ENCODE measurements around the gene LRRIQ3. TPM values are rescaled to one million over a fixed set of nuclear protein-coding genes. Genes with fewer than 3 reads are reported as not detected.
"Not testable (repeated sequence)": the region's sequence is repeated elsewhere in the genome, so short reads cannot be mapped to it uniquely, and the experiment has no call there.

Gene LRRIQ3
- total RNA-seq, 6 experiments from 2014 or later = 0.33 to 2.3 (median 0.68) TPM; not detected in 1

GRCh38 chr1:74195339-74195738 lies 2.6 kb downstream of the LRRIQ3 start:
- Histone ChIP-seq H3K4me1 (peaks cover 0 to 10% (median 0%) of the 10 kb centered on the region in 4 donors), H3K4me3 (no peak overlapping the region), H3K9me3 (no peaks in the 10 kb centered on the region), H3K27ac (no peak overlapping the region), H3K27me3 (no peaks in the 10 kb centered on the region), H3K36me3 (no peaks in the 10 kb centered on the region)
- intact Hi-C loops (cut with DNase I) = no loop called here
- no peak for ATAC-seq
- no peak for DNase-seq
- TF ChIP-seq CTCF (IDR thresholded peaks at IDR 0.05) (no peak), POLR2A (IDR thresholded peaks at IDR 0.05) (no peak)

- ATAC-seq (no peak), DNase-seq (no peak)
- no peak for TF ChIP-seq CTCF (IDR thresholded peaks at IDR 0.05)
- no peak for TF ChIP-seq POLR2A (IDR thresholded peaks at IDR 0.05)
- Histone ChIP-seq H3K27me3 (no peaks in the 10 kb centered on the region), H3K27ac (no peak overlapping the region), H3K36me3 (no peaks in the 10 kb centered on the region), H3K9me3 (no peaks in the 10 kb centered on the region), H3K4me1 (peaks cover 0 to 4% (median 0%) of the 10 kb centered on the region in 4 donors), H3K4me3 (no peak overlapping the region)
- 77% methylated on average over 2 of the region's 2 CpGs for WGBS (ENCODE audit: insufficient coverage, low coverage, low lambda C conversion rate, missing lambda C conversion rate)
- intact Hi-C loops (cut with DNase I) = no loop called here
Observed at GRCh38 chr1:74193908-74194307, 4.1 kb downstream of the LRRIQ3 start.

- no peak for DNase-seq
Observed at GRCh38 chr1:74180490-74180889, 17.5 kb downstream of the LRRIQ3 start.

GRCh38 chr1:74174423-74174822 lies 23.6 kb downstream of the LRRIQ3 start:
- H3K4me3 ChIP-seq; H3K36me3 ChIP-seq; ATAC-seq; intact Hi-C loops (cut with DNase I); H3K9me3 ChIP-seq; H3K27ac ChIP-seq; H3K27me3 ChIP-seq; H3K4me1 ChIP-seq; DNase-seq: not testable (repeated sequence)
- 45% methylated on average over 1 of the region's 1 CpG for WGBS (ENCODE audit: insufficient coverage, low coverage, low lambda C conversion rate, missing lambda C conversion rate)

More at GRCh38 chr1:74180490-74180889, 17.5 kb downstream of the LRRIQ3 start:
- Histone ChIP-seq H3K36me3 (no peaks in the 10 kb centered on the region), H3K27me3 (no peaks in the 10 kb centered on the region), H3K4me1 (no peaks in the 10 kb centered on the region), H3K9me3 (no peaks in the 10 kb centered on the region), H3K4me3 (no peak overlapping the region), H3K27ac (no peak overlapping the region)
- TF ChIP-seq POLR2A (IDR thresholded peaks at IDR 0.05) (no peak), CTCF (IDR thresholded peaks at IDR 0.05) (no peak)
- ATAC-seq = peak; percentile 31 to 71 (median 62)
- intact Hi-C loops (cut with DNase I) = no loop called here

GRCh38 chr1:74162333-74162732 lies 35.6 kb downstream of the LRRIQ3 start:
- Histone ChIP-seq H3K27ac (no peak overlapping the region), H3K27me3 (no peaks in the 10 kb centered on the region), H3K9me3 (no peaks in the 10 kb centered on the region), H3K36me3 (no peaks in the 10 kb centered on the region), H3K4me1 (no peaks in the 10 kb centered on the region), H3K4me3 (no peak overlapping the region)
- DNase-seq (no peak), ATAC-seq (no peak)
- intact Hi-C loops (cut with DNase I) = no loop called here
- 62% methylated on average over 5 of the region's 5 CpGs for WGBS (ENCODE audit: insufficient coverage, low coverage, low lambda C conversion rate, missing lambda C conversion rate)
- TF ChIP-seq CTCF (IDR thresholded peaks at IDR 0.05) = no peak
- no peak for TF ChIP-seq POLR2A (IDR thresholded peaks at IDR 0.05)

Measured in right lobe of liver (tissue), 6 donors.